ENCODE measurements around the gene CEP97.

The CEP97 gene

DNA sequence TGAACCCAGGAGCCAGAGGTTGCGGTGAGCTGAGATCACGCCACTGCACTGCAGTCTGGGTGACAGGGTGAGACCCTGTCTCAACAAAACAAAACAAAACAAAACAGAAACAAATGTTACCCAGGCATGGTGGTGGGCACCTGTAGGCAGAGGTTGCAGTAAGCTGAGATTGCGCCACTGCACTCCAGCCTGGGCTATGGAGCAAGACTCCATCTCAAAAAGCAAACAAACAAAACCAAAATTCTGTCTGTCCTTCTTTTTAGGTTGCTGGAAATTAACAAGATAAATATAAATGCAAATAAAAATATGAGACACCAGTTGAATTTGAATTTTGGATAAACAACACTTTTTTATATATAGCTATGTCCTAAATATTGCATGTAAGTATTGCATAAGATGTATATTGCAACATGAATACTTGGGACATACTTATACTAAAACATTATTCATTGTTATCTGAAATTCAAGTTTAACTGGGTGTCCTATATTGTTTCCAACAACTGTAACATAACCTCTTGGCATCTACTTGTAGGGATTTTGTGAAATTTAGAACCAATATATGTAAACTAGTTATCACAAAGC is 4.7 kb upstream of the CEP97 start:
- no peaks in the 10 kb centered on the region for H3K4me1 ChIP-seq
- no peaks in the 10 kb centered on the region for H3K27me3 ChIP-seq
- H3K9me3 ChIP-seq: no peaks in the 10 kb centered on the region
- DNase-seq: no peak
- TF ChIP-seq, protein P1, sequence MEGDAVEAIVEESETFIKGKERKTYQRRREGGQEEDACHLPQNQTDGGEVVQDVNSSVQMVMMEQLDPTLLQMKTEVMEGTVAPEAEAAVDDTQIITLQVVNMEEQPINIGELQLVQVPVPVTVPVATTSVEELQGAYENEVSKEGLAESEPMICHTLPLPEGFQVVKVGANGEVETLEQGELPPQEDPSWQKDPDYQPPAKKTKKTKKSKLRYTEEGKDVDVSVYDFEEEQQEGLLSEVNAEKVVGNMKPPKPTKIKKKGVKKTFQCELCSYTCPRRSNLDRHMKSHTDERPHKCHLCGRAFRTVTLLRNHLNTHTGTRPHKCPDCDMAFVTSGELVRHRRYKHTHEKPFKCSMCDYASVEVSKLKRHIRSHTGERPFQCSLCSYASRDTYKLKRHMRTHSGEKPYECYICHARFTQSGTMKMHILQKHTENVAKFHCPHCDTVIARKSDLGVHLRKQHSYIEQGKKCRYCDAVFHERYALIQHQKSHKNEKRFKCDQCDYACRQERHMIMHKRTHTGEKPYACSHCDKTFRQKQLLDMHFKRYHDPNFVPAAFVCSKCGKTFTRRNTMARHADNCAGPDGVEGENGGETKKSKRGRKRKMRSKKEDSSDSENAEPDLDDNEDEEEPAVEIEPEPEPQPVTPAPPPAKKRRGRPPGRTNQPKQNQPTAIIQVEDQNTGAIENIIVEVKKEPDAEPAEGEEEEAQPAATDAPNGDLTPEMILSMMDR (IDR thresholded peaks at IDR 0.05; ENCODE audit: low read depth, low read length): no peak
- H3K36me3 ChIP-seq: no peaks in the 10 kb centered on the region
- no peak overlapping the region for H3K4me3 ChIP-seq (ENCODE audit: low read depth, low read length)

DNA sequence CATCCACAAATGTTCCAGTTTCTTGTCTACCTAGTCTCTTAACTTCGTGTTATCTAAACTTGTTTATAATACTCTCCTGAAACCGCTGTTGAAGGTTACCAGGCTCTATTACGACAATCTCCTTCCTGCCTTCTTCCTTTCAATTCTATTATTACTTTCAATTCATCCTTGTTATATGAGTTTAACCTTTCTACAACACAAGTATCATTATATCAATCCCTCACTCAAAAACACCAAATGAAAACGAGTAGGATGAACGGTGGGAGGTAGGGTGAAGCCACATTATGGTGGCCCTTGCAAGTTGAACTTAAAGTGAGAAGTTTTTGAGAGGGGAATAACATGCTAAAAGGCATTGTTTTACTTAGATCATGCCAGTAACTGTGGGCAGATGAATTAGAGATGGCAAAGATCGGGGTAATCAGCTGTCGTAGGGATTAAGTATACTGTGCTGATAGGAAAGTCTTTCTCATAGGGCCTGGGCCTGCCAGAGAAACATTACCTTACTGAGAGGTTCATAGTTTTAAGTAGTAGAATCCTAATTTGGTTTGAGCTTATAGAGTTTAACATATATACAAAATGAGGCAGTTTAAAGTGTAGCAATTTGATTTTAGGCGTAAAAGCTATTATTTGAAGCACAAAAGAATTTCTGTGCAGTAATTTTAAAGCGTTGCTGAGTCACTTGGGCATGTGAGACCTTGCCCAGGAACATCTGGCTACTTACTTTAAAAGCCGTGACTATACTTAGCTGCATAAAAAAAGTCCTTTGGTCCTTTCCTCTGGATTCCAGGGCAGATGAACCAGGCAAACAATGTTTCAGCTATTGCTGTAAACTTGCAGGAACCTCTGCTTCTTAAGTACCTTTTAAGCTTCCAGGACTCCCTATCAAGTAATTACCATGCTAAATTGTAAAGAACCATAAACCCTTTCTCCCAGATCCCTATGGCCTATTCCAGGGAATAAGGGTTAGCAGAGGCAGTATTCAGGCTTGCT is 3.3 kb upstream of the CEP97 start:
- Histone ChIP-seq H3K36me3 (no peaks in the 10 kb centered on the region), H3K4me1 (no peaks in the 10 kb centered on the region; the same call in 1 of the 2 replicates), H3K27me3 (no peaks in the 10 kb centered on the region), H3K4me3 (ENCODE audit: low read depth, low read length) (no peak overlapping the region), H3K9me3 (no peaks in the 10 kb centered on the region)
- DNase-seq: no peak
- TF ChIP-seq, protein P1 (IDR thresholded peaks at IDR 0.05; ENCODE audit: low read depth, low read length): no peak

DNA sequence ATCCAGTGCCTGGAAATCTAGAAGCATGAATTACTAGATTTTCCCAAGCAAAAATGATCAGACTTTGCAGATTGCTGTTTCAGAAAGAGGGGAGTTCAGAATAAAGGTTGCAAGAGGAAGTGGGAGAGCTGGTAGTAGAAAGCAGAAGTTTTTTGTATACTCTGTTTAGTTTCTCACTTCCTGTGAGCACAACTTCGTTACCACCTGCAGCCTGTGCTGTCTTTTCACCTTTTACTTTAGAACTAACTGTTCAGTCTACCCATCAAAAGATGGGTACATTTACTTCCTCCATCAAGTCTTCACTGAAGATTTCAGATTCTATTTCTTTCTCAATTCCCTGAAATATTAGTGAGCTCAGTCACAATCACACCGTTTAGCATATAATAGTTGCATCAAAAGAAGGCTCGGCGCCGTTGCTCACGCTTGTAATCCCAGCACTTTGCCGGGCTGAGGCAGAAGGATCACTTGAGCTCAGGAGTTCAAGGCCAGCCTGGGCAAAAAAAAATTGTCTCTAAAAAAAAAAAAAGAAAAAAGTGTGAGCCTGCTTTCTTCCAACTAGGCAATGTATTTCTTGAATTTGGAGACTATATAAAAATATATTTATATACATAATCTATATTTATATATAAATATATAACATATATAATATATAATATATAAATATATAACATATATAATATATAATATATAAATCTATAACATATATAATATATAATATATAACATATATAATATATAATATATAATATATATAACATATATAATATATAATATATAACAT is 1.8 kb upstream of the CEP97 start:
- Histone ChIP-seq H3K4me3 (ENCODE audit: low read depth, low read length) (no peak overlapping the region), H3K9me3 (no peaks in the 10 kb centered on the region), H3K27me3 (no peaks in the 10 kb centered on the region), H3K4me1 (no peaks in the 10 kb centered on the region; the same call in 1 of the 2 replicates), H3K36me3 (peaks cover 13% of the 10 kb centered on the region)
- TF ChIP-seq, protein P1 (IDR thresholded peaks at IDR 0.05; ENCODE audit: low read depth, low read length): no peak
- no peak for DNase-seq

DNA sequence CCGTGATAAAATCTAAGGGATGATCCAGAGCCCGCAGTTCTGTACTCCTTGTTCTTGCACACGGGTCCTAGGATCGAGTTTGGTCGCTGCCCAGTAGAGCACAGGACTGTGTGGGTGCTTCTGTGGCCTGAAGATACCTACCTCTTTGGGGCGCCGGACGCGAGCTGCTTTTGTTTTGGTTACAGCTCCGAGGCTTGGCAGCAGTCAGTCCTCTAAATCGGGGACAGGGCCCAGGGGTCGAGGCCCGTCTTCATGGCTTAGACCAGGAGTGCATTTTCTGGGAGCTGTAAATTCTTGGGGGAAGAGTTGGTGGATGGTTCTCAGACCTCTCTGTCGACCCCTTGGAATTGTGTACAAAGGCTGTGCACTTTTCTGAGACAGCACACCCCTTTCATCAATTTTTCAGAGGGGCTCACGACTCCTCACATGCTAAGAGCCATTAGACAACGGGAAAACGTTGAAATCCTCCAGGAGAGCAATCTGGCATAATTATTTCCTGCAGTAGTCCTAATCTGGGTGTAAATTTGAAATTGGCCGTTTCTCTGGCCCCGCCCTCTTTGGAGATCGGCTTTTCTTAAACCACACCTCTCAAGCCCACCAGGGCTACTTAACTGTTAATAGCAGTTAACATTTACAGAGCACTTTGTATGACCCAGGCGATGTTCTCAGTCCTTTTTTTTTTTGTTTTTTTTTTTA is 928 bp downstream of the CEP97 start:
- H3K9me3 ChIP-seq: no peaks in the 10 kb centered on the region
- H3K36me3 ChIP-seq: peaks cover 33% of the 10 kb centered on the region
- H3K4me1 ChIP-seq: no peaks in the 10 kb centered on the region; the same call in 1 of the 2 replicates
- TF ChIP-seq, protein P1 (IDR thresholded peaks at IDR 0.05; ENCODE audit: low read depth, low read length): no peak
- H3K27me3 ChIP-seq: no peaks in the 10 kb centered on the region
- H3K4me3 ChIP-seq (ENCODE audit: low read depth, low read length): peak overlapping the region; percentile 100
- peak; percentile 32 for DNase-seq

DNA sequence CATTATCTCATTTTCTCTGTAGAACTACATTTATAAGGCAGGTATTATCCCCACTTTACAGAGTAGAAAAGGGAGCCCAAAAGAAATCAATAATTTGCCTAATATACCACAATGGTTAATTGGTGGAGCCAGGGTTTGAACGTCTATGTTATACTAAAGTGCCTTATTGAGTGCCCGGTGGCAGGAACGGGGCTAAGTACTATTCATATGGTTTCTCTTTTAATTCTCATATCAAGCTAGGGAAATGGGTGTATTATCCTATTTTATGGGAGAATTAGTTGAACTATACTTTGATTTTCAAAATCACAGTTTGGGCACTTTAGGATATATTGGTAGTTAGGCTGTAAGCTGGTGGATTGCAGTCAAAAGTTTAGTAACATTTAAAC is 1.5 kb downstream of the CEP97 start:
- peaks cover 33% of the 10 kb centered on the region for H3K36me3 ChIP-seq
- DNase-seq: no peak

More for the DNA sequence above, 1.5 kb downstream of the CEP97 start:
- Histone ChIP-seq H3K4me3 (ENCODE audit: low read depth, low read length) (peak overlapping the region; percentile 100), H3K4me1 (no peaks in the 10 kb centered on the region; the same call in 1 of the 2 replicates), H3K9me3 (no peaks in the 10 kb centered on the region), H3K27me3 (no peaks in the 10 kb centered on the region)
- TF ChIP-seq, protein P1 (IDR thresholded peaks at IDR 0.05; ENCODE audit: low read depth, low read length): no peak

All from BE2C (cell line).